Measurements from ENCODE around the gene FEM1C. TPM values are rescaled to one million over a fixed set of nuclear protein-coding genes. Genes with fewer than 3 reads are reported as not detected.

The FEM1C gene
- total and polyA plus RNA-seq, 2 of the 4 experiments (the other 2 are of a cell fraction) = 6.3 to 21.5 TPM

GRCh38 chr5:115588640-115589039, 44.1 kb upstream of the FEM1C start:
- ATAC-seq (ENCODE audit: low read depth) (no peak), DNase-seq (no peak)
- peaks cover 24% of the 10 kb centered on the region for H4K20me1 ChIP-seq (ENCODE audit: insufficient read depth, low read length)
- H3K18ac ChIP-seq (ENCODE audit: low read depth, low read length) = no peak overlapping the region
- no peak overlapping the region for H3K27ac ChIP-seq (ENCODE audit: insufficient read depth, low read length)
- no peak overlapping the region for H4K5ac ChIP-seq (ENCODE audit: low read depth, low read length)
- in situ Hi-C loops (cut with MboI; ENCODE audit: low sequenced_read_pairs) (loop anchor here (5.0 kb wide), 1 partner anchor 276 kb away; no protein-coding TSS in a partner anchor), dilution Hi-C loops (cut with HindIII; ENCODE audit: low sequenced_read_pairs, unreplicated experiment) (no loop called here), intact Hi-C loops (cut with micrococcal nuclease) (loop anchor here (5.0 kb wide), 1 partner anchor 491 kb away; no protein-coding TSS in a partner anchor)
- H2AK9ac ChIP-seq (replicated peaks; ENCODE audit: low read depth, low read length, poor library complexity) = no peak overlapping the region
- BruUV-seq (replicated peaks) = no TSS peak
- H2BK15ac ChIP-seq (ENCODE audit: low read depth, low read length) = no peak overlapping the region
- no peak overlapping the region for H3K4me2 ChIP-seq (ENCODE audit: low read depth, low read length)
- POLR2A ChIA-PET (ENCODE audit: unreplicated experiment) = no interaction called here
- H3K4me3 ChIP-seq (ENCODE audit: insufficient read depth, low read depth, low read length) = no peak overlapping the region
- no CpG with 5 or more reads among the region's 4 CpGs for WGBS, 2 experiments (ENCODE audit: extremely low coverage in 2 of 2, insufficient read length in 1 of 2)
- H4K8ac ChIP-seq (ENCODE audit: low read depth in 2 of 2, low read length in 2 of 2) = no peak overlapping the region
- H3K79me1 ChIP-seq (ENCODE audit: low read depth in 1 of 2, low read length in 2 of 2) = peaks cover 11 to 63% of the 10 kb centered on the region in 2 experiments
- no peak overlapping the region for H2BK5ac ChIP-seq (ENCODE audit: low read depth, low read length, poor library complexity, severe bottlenecking)
- no peak overlapping the region for H3K23ac ChIP-seq (ENCODE audit: low read depth, low read length)
- H4K91ac ChIP-seq (ENCODE audit: insufficient read depth, low read depth, low read length) = no peak overlapping the region
- H3K4me1 ChIP-seq (ENCODE audit: control insufficient read depth, insufficient read depth, low read length) = peaks cover 5% of the 10 kb centered on the region
- no peak overlapping the region for H3K4ac ChIP-seq (ENCODE audit: low read depth, low read length)
- H3K9me1 ChIP-seq (ENCODE audit: insufficient read depth, low read length) = no peaks in the 10 kb centered on the region; the same call in 1 of the 2 replicates
- no peak overlapping the region for H3K9ac ChIP-seq (ENCODE audit: low read depth, low read length)
- H2BK120ac ChIP-seq (ENCODE audit: low read depth, low read length) = no peak overlapping the region
- no peaks in the 10 kb centered on the region for H3K9me3 ChIP-seq (ENCODE audit: control insufficient read depth, insufficient read depth, low read length)
- CTCF ChIA-PET = interaction anchor here (0.9 kb wide), 1 partner anchor 279 kb away, joined by 4 read pairs; no protein-coding TSS in a partner anchor
- TF ChIP-seq USF2 (IDR thresholded peaks at IDR 0.05; ENCODE audit: low read depth, low read length) (no peak), NFE2L2 (IDR thresholded peaks at IDR 0.05; ENCODE audit: low read depth, low read length) (no peak), MAZ (IDR thresholded peaks at IDR 0.05; ENCODE audit: borderline replicate concordance, low read depth, low read length) (no peak), SMC3 (IDR thresholded peaks at IDR 0.05; ENCODE audit: low read depth, low read length) (no peak), MXI1 (IDR thresholded peaks at IDR 0.05; ENCODE audit: borderline replicate concordance, low read depth, low read length) (no peak)
- H3K14ac ChIP-seq (replicated peaks; ENCODE audit: low read depth, low read length) = no peak overlapping the region
- H3K27me3 ChIP-seq (ENCODE audit: control insufficient read depth, insufficient read depth, low read length) = no peaks in the 10 kb centered on the region
- H2AFZ ChIP-seq (replicated peaks; ENCODE audit: low read length, poor library complexity) = no peak overlapping the region
- H3K56ac ChIP-seq (ENCODE audit: extremely low read depth, insufficient read depth, low read length) = no peak overlapping the region
- no peak overlapping the region for H2AK5ac ChIP-seq (ENCODE audit: low read depth, low read length)
- no peaks in the 10 kb centered on the region for H3K36me3 ChIP-seq (ENCODE audit: control insufficient read depth, insufficient read depth, low read length)
- no peak overlapping the region for H2BK20ac ChIP-seq (ENCODE audit: low read depth, low read length)
